ENCODE results near the gene SETD9. TPM values are rescaled to one million over a fixed set of nuclear protein-coding genes. Genes with fewer than 3 reads are reported as not detected.

SETD9 gene
- total and polyA plus RNA-seq, 2 experiments from 2014 or later = 13.1 to 19.2 TPM

DNA sequence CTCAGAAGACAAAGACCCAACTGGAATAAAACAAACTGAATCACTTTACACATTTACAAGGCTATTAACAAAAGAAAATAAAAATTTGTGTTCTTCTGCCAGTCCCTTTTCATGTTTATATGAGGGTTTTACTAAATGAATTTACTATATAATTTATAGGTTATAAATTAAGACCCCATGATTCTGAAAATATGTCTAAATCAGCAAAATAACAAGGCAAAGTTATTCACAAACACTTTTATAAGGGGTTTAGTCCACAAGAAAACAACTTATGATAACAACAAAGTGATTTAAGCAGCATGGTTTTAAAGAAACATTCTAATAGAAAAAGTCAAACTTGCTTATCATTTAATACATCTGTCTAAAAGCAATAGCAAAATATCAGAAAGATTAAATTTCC, 37.7 kb downstream of the SETD9 start:
- Mint-ChIP-seq H3K36me3 (ENCODE audit: low read depth) (peaks cover 49% of the 10 kb centered on the region), H3K4me1 (peaks cover 11% of the 10 kb centered on the region), H3K9me3 (no peaks in the 10 kb centered on the region), H3K27me3 (ENCODE audit: insufficient read depth, low read depth, poor library complexity) (peaks cover 5% of the 10 kb centered on the region), H3K4me3 (no peak overlapping the region), H3K27ac (no peak overlapping the region)
- DNase-seq (ENCODE audit: low spot score) = no peak
- Histone ChIP-seq H3K9me2 (ENCODE audit: insufficient read depth) (no peaks in the 10 kb centered on the region), H2AFZ (no peak overlapping the region), H3F3A (replicated peaks; ENCODE audit: low read depth) (no peaks in the 10 kb centered on the region), H3K4me2 (no peak overlapping the region), H3K27me3 (ENCODE audit: insufficient read depth) (no peaks in the 10 kb centered on the region), H3K4me3 (no peak overlapping the region), H3K36me3 (ENCODE audit: insufficient read depth) (peaks cover 38% of the 10 kb centered on the region), H3K79me2 (replicated peaks; ENCODE audit: insufficient read depth) (peaks cover 61% of the 10 kb centered on the region), H4K20me1 (replicated peaks; ENCODE audit: insufficient read depth) (peaks cover 32% of the 10 kb centered on the region; the same call in 1 of the 2 replicates), H3K27ac (ENCODE audit: low read depth) (no peak overlapping the region), H3K4me1 (ENCODE audit: insufficient read depth) (no peaks in the 10 kb centered on the region)
- no peak for ATAC-seq
- TF ChIP-seq CREB1 (CRISPR knock-in tag; IDR thresholded peaks at IDR 0.05; ENCODE audit: low read depth) (no peak), NANOG (IDR thresholded peaks at IDR 0.05; ENCODE audit: borderline replicate concordance) (no peak), EZH2 (IDR thresholded peaks at IDR 0.05; ENCODE audit: low read depth, unreplicated experiment) (no peak), ZNF114 (CRISPR knock-in tag; IDR thresholded peaks at IDR 0.05) (no peak), ZNF331 (CRISPR knock-in tag; IDR thresholded peaks at IDR 0.05; ENCODE audit: low read depth) (no peak), JUNB (IDR thresholded peaks at IDR 0.05; ENCODE audit: unreplicated experiment) (no peak), POLR2AphosphoS5 (IDR thresholded peaks at IDR 0.05; ENCODE audit: low read depth) (no peak), STAT1 (IDR thresholded peaks at IDR 0.05; ENCODE audit: unreplicated experiment) (no peak), EZH2phosphoT487 (IDR thresholded peaks at IDR 0.05; ENCODE audit: unreplicated experiment) (no peak)
- TF ChIP-seq, protein P1, sequence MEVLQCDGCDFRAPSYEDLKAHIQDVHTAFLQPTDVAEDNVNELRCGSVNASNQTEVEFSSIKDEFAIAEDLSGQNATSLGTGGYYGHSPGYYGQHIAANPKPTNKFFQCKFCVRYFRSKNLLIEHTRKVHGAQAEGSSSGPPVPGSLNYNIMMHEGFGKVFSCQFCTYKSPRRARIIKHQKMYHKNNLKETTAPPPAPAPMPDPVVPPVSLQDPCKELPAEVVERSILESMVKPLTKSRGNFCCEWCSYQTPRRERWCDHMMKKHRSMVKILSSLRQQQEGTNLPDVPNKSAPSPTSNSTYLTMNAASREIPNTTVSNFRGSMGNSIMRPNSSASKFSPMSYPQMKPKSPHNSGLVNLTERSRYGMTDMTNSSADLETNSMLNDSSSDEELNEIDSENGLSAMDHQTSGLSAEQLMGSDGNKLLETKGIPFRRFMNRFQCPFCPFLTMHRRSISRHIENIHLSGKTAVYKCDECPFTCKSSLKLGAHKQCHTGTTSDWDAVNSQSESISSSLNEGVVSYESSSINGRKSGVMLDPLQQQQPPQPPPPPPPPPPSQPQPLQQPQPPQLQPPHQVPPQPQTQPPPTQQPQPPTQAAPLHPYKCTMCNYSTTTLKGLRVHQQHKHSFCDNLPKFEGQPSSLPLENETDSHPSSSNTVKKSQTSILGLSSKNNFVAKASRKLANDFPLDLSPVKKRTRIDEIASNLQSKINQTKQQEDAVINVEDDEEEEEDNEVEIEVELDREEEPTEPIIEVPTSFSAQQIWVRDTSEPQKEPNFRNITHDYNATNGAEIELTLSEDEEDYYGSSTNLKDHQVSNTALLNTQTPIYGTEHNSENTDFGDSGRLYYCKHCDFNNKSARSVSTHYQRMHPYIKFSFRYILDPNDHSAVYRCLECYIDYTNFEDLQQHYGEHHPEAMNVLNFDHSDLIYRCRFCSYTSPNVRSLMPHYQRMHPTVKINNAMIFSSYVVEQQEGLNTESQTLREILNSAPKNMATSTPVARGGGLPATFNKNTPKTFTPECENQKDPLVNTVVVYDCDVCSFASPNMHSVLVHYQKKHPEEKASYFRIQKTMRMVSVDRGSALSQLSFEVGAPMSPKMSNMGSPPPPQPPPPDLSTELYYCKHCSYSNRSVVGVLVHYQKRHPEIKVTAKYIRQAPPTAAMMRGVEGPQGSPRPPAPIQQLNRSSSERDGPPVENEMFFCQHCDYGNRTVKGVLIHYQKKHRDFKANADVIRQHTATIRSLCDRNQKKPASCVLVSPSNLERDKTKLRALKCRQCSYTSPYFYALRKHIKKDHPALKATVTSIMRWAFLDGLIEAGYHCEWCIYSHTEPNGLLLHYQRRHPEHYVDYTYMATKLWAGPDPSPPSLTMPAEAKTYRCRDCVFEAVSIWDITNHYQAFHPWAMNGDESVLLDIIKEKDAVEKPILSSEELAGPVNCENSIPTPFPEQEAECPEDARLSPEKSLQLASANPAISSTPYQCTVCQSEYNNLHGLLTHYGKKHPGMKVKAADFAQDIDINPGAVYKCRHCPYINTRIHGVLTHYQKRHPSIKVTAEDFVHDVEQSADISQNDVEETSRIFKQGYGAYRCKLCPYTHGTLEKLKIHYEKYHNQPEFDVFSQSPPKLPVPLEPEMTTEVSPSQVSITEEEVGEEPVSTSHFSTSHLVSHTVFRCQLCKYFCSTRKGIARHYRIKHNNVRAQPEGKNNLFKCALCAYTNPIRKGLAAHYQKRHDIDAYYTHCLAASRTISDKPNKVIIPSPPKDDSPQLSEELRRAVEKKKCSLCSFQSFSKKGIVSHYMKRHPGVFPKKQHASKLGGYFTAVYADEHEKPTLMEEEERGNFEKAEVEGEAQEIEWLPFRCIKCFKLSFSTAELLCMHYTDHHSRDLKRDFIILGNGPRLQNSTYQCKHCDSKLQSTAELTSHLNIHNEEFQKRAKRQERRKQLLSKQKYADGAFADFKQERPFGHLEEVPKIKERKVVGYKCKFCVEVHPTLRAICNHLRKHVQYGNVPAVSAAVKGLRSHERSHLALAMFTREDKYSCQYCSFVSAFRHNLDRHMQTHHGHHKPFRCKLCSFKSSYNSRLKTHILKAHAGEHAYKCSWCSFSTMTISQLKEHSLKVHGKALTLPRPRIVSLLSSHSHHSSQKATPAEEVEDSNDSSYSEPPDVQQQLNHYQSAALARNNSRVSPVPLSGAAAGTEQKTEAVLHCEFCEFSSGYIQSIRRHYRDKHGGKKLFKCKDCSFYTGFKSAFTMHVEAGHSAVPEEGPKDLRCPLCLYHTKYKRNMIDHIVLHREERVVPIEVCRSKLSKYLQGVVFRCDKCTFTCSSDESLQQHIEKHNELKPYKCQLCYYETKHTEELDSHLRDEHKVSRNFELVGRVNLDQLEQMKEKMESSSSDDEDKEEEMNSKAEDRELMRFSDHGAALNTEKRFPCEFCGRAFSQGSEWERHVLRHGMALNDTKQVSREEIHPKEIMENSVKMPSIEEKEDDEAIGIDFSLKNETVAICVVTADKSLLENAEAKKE (CRISPR knock-in tag; IDR thresholded peaks at IDR 0.05) = no peak
- TF ChIP-seq, protein P2, sequence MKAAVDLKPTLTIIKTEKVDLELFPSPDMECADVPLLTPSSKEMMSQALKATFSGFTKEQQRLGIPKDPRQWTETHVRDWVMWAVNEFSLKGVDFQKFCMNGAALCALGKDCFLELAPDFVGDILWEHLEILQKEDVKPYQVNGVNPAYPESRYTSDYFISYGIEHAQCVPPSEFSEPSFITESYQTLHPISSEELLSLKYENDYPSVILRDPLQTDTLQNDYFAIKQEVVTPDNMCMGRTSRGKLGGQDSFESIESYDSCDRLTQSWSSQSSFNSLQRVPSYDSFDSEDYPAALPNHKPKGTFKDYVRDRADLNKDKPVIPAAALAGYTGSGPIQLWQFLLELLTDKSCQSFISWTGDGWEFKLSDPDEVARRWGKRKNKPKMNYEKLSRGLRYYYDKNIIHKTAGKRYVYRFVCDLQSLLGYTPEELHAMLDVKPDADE (IDR thresholded peaks at IDR 0.05) = no peak

Data from GM23338 (cell line).